Articular chondrocyte of knee joint (primary cell): ENCODE measurements around the gene EPAS1. TPM values are rescaled to one million over a fixed set of nuclear protein-coding genes. Genes with fewer than 3 reads are reported as not detected.

Experiments
- small RNA-seq: library from RNA; depleted of rRNA; stranded (forward); fragments of <200 nt; gene quantifications from one replicate; pipeline ENCODE3, GENCODE V24; 2012
- total RNA-seq: library from RNA; depleted of rRNA; stranded (reverse); fragments of >200 nt; gene quantifications from 2 replicates; pipeline ENCODE4 v1.2.3, GENCODE V29; 2012

Gene EPAS1
- total RNA-seq, result 297 and 319 TPM in 2 replicates

DNA sequence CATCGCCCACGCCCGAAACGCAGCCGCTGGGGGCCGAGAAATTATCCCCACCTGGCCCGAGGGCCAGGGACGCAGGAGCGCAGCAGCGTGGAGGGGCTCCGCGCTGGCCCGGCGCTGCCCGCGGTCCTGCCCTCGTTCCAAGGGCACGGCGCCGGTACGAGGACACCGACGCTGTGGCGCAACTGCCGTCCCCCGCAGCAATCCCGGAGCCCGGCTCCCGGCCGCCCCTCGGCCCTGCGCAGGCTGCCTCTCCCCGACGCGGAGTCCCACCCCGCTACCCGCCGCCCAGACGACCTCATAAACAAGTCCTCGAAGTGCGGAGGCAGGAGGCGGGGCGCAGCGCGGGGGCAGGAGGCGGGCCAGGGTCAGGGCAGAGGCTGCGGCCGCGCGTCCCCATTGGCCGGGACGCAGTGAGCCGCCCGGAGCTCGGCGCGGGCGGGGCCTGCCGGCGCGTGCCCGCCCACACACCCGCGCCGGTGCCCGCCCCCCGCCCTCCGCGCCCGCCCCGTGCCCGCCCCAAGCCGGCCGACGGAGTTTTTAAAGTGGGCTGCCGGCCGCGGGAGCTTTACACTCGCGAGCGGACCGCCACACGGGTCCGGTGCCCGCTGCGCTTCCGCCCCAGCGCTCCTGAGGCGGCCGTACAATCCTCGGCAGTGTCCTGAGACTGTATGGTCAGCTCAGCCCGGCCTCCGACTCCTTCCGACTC is at the start of gene EPAS1:
Gene EPAS1 (plus strand): TSS at position 568 of the 706 bp plus-strand sequence. CDS start 505 bp downstream, outside the sequence.

Small RNA genes lying within 50 kb of the gene (small RNA-seq; reads per million reads assigned to genes)
- gene RF00017, result not detected

Other genes with a start within 250 kb of the EPAS1 start
- not detected in 2 replicates for gene TMEM247, start 182.2 kb downstream of the EPAS1 start, total RNA-seq
- gene RHOQ, start 245.1 kb downstream of the EPAS1 start, total RNA-seq, result 153 and 220 TPM in 2 replicates
- gene ATP6V1E2, start 245.2 kb downstream of the EPAS1 start, total RNA-seq, result 7.0 and 7.2 TPM in 2 replicates